GM12874 (cell line): Measurements from ENCODE around the gene FRAT1.

Source experiments
- CTCF ChIP-seq: IDR thresholded peaks from 2 replicates; pipeline ENCODE4 v1.5.1; 2011; ENCODE audit warnings: low read depth, mild to moderate bottlenecking, control low read depth, low read length, moderate library complexity; ENCODE audit not compliant: insufficient read depth

The FRAT1 gene

GRCh38 chr10:97327348-97328294 is 8.6 kb downstream of the FRAT1 start:
- TF ChIP-seq CTCF: no peak

GRCh38 chr10:97328646-97329453 is 9.8 kb downstream of the FRAT1 start:
- TF ChIP-seq CTCF: no peak

DNA sequence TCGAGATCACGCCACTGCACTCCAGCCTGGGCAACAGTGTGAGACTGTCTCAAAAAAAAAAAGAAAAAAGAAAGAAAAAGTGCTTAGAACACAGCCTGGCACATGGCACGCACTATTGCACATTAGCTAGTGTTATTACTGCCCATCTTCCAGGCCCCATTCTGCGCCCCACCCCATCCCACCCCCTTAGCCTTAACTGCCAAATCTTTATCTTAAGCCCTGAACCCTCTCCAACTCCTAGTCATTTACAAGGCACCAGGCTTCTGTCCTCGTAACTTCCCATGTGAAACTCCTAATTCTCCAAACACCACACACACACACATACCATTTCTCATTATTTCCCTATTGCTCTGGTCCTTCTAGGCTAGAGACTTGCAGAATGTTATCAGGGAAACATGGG is 10.7 kb downstream of the FRAT1 start:
- TF ChIP-seq CTCF: no peak

GRCh38 chr10:97331153-97331703 is 12.2 kb downstream of the FRAT1 start:
- TF ChIP-seq CTCF: no peak

DNA sequence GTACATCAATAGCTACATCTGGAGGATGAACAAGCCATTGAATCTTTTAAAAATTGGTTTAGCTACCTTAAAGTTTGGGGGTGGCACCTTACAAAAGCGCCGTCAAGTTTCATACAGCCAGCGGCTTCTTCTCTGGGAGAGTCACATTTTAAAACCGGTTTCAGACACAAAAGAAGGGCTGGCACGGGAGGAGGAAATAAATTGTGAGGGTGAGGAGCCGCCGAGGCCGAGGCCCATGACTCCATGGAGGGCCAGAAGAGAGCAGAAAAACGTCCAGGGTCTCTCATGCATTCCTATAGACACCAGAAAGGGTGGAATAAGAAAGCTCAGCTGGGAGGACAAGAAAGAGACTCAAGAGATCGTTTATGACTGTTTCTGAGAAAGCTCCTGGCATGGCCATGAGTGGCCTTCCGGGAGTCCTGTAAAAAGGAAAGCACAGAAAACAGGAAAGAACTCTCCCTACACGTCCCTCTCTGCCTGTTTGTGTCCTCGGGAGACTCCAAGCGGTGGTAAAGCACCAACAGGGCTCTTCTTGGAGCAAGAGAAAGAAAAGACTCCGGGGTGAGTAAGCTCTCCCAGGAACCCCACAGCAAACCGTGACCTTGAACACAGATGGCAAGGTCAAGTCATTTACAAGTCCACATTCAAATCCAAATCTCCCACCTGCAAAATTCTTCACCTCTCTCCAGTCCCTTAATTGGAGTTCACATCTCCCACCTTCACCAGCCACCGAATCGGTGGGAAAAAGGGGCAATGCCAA is 13.7 kb downstream of the FRAT1 start:
- TF ChIP-seq CTCF: no peak

- TF ChIP-seq CTCF: no peak
Measured at GRCh38 chr10:97333351-97333600, 14.2 kb downstream of the FRAT1 start.
